Parathyroid adenoma (tissue), 2 donors: Measurements from ENCODE around the gene RNASEH2A.

ENCODE experiments used
- H2AFZ ChIP-seq: fragments of 300-600 bp; sonication (generic); one replicate; pipeline ENCODE4 v1.7.0; 2017; ENCODE audit warnings: antibody characterized with exemption, mild to moderate bottlenecking
- H3K27ac ChIP-seq: fragments of 300-600 bp; sonication (generic); one replicate; pipeline ENCODE4 v1.7.0; 2017
- H3K27me3 ChIP-seq: fragments of 300-600 bp; sonication (generic); one replicate; pipeline ENCODE4 v1.7.0; 2017; ENCODE audit warnings: low read length; ENCODE audit not compliant: control insufficient read depth, insufficient read depth
- H3K36me3 ChIP-seq: fragments of 300-600 bp; sonication (generic); one replicate; pipeline ENCODE4 v1.7.0; 2017; ENCODE audit warnings: low read length; ENCODE audit not compliant: control insufficient read depth, insufficient read depth
- H3K4me1 ChIP-seq: fragments of 300-600 bp; sonication (generic); one replicate; pipeline ENCODE4 v1.7.0; 2017; ENCODE audit warnings: control low read depth
- H3K4me2 ChIP-seq: fragments of 300-600 bp; sonication (generic); one replicate; pipeline ENCODE4 v1.7.0; 2017; ENCODE audit warnings: low read length
- H3K4me3 ChIP-seq: fragments of 300-600 bp; sonication (generic); one replicate; pipeline ENCODE4 v1.7.0; 2017; ENCODE audit warnings: low read depth, low read length
- H3K79me2 ChIP-seq: fragments of 300-600 bp; sonication (generic); one replicate; pipeline ENCODE4 v1.7.0; 2017; ENCODE audit warnings: control low read depth
- H3K9ac ChIP-seq: fragments of 300-600 bp; sonication (generic); one replicate; pipeline ENCODE4 v1.7.0; 2017; ENCODE audit warnings: mild to moderate bottlenecking
- H3K9me3 ChIP-seq: fragments of 300-600 bp; sonication (generic); one replicate; pipeline ENCODE4 v1.7.0; 2017; ENCODE audit warnings: low read length; ENCODE audit not compliant: control insufficient read depth
- CTCF ChIP-seq: fragments of 300-600 bp; sonication (generic); IDR thresholded peaks from one replicate; pipeline ENCODE4 v1.7.0; 2017; ENCODE audit warnings: antibody characterized with exemption, mild to moderate bottlenecking
- donor health status: primary hyperparathyroidism.

RNASEH2A gene

DNA sequence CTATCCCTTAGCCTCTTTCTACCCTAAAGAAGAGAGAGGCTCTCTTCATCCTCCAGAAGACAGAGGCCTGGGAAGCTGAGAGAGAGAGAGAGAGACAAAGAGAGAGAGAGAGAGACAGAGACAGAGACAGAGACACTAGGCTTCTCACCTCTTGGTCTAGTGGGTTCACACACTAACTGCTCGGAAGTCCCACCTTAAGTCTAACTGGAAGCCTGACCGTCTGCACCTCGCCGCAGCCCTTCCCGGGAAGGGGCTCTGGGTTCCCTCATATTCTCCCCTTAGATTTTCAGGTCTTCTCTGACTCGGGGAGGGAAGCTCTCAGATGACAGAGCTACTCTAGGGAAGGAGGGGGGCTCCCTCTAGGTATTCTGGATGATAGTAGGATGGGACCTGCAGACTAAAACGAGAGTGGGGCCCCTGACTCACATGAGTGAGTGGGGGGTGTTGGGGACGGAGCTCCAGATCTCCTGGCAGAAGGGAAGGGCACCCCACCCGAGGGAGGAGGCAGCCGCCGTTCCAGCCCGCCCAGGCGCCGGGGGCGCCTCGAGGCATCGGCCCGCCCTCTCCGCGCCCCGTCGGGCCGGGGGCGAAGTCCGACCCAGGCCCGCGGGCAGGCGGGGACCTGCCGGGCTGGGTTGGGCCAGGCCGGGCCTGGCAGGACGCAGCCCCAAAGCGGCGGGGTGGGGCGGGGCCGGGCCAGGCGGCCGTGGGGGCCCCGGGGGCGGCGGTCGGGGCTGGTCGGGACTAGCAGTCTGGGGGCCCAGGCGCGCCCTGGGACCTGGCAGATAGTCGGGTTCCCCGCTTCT lies 17.1 kb upstream of the RNASEH2A start:
- H3K9me3 ChIP-seq = no peaks in the 10 kb centered on the region
- no peaks in the 10 kb centered on the region for H3K36me3 ChIP-seq
- H2AFZ ChIP-seq = peak overlapping the region; percentile 66
- H3K27me3 ChIP-seq = no peaks in the 10 kb centered on the region
- H3K4me3 ChIP-seq = peak overlapping the region; percentile 97
- H3K4me2 ChIP-seq = peak overlapping the region; percentile 87
- H3K27ac ChIP-seq = peak overlapping the region; percentile 100
- TF ChIP-seq CTCF = no peak
- H3K9ac ChIP-seq = peak overlapping the region; percentile 41
- peaks cover 5% of the 10 kb centered on the region for H3K79me2 ChIP-seq
- peaks cover 65% of the 10 kb centered on the region for H3K4me1 ChIP-seq

DNA sequence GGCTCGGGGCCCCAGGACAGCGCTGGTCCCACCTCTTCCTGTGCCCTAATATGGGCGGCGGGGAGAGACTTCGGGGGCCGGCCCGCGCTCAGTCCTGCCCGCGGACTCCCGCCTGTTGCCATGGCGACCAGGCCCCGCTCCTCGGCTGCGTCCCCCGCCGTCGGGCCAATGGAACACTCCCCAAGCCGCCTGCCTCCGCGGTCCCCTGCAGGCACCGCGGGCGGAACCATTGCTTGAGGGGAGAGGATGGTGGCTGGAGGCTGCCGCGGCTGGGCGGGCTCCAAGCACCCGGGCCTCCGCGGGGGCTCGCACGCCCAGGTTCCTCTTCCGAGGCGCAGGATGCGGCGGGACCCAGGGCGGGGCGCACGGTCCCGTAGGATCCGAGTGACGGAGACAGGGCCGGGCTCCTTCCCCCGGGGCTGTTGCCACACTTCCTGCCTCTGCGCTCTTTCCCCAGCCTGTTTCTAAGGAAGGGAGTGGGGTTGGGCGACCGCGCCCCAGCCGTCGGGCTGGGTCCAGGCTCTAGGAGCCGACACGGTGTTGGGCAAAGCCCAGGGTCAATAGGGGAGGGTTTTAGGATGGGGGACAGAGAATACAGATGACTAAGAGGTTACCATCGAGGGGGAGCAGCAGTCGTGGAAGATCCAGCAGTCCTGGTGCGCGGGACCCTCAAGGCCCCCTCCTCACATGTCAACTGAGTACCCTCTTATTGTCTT lies 16.3 kb upstream of the RNASEH2A start:
- Histone ChIP-seq H3K79me2 (peaks cover 7% of the 10 kb centered on the region), H3K27me3 (no peaks in the 10 kb centered on the region), H3K27ac (peak overlapping the region; percentile 100), H3K9me3 (no peaks in the 10 kb centered on the region), H2AFZ (peak overlapping the region; percentile 65), H3K36me3 (no peaks in the 10 kb centered on the region), H3K4me2 (peak overlapping the region; percentile 87), H3K9ac (peak overlapping the region; percentile 87), H3K4me1 (peaks cover 60% of the 10 kb centered on the region), H3K4me3 (peak overlapping the region; percentile 97)
- TF ChIP-seq CTCF = peak; percentile 19

- peaks cover 54% of the 10 kb centered on the region for H3K4me1 ChIP-seq
- H3K9ac ChIP-seq = peak overlapping the region; percentile 87
- peaks cover 8% of the 10 kb centered on the region for H3K79me2 ChIP-seq
- no peaks in the 10 kb centered on the region for H3K9me3 ChIP-seq
- TF ChIP-seq CTCF = no peak
- H3K27ac ChIP-seq = peak overlapping the region; percentile 100
- H3K4me2 ChIP-seq = peak overlapping the region; percentile 87
- H3K36me3 ChIP-seq = no peaks in the 10 kb centered on the region
- peak overlapping the region; percentile 97 for H3K4me3 ChIP-seq
- H3K27me3 ChIP-seq = no peaks in the 10 kb centered on the region
- H2AFZ ChIP-seq = peak overlapping the region; percentile 65
These were observed 15.6 kb upstream of the RNASEH2A start for GRCh38 chr19:12790628-12791344.

DNA sequence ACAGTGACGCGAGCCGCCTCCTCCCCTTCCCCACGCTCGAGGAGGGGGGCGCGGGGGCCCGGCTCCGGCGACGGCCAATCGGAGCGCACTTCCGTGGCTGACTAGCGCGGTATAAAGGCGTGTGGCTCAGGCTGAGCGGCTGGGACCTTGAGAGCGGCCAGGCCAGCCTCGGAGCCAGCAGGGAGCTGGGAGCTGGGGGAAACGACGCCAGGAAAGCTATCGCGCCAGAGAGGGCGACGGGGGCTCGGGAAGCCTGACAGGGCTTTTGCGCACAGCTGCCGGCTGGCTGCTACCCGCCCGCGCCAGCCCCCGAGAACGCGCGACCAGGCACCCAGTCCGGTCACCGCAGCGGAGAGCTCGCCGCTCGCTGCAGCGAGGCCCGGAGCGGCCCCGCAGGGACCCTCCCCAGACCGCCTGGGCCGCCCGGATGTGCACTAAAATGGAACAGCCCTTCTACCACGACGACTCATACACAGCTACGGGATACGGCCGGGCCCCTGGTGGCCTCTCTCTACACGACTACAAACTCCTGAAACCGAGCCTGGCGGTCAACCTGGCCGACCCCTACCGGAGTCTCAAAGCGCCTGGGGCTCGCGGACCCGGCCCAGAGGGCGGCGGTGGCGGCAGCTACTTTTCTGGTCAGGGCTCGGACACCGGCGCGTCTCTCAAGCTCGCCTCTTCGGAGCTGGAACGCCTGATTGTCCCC lies 14.9 kb upstream of the RNASEH2A start, which contains the start of gene JUNB:
TSS of gene JUNB (plus strand) at position 142 of the 706 bp plus-strand sequence. CDS start at position 428, 286 bp downstream.
- H3K9me3 ChIP-seq = no peaks in the 10 kb centered on the region
- H2AFZ ChIP-seq = peak within 1 kb of the TSS; percentile 65
- peak within 1 kb of the TSS; percentile 87 for H3K9ac ChIP-seq
- H3K79me2 ChIP-seq = peaks cover 8% of the 10 kb centered on the region
- H3K27ac ChIP-seq = peak within 1 kb of the TSS; percentile 100
- TF ChIP-seq CTCF = no peak
- H3K4me2 ChIP-seq = peak within 1 kb of the TSS; percentile 87
- H3K4me1 ChIP-seq = peaks cover 54% of the 10 kb centered on the region
- H3K27me3 ChIP-seq = no peaks in the 10 kb centered on the region
- peak within 1 kb of the TSS; percentile 97 for H3K4me3 ChIP-seq
- H3K36me3 ChIP-seq = no peaks in the 10 kb centered on the region
